KMS-11 (cell line): ENCODE measurements around the gene RNF19B.
A peak's percentile ranks its signal among the peaks of the same experiment; 100 is the strongest.

Source experiments
- H2AFZ ChIP-seq: fragments of 200-600 bp; sonication (generic); 2 replicates; pipeline ENCODE4 v1.6.1; 2016; ENCODE audit warnings: antibody characterized with exemption, mixed run types, low read depth
- H3K27ac ChIP-seq: fragments of 200-600 bp; sonication (generic); 2 replicates; pipeline ENCODE4 v1.6.1; 2016; ENCODE audit warnings: mild to moderate bottlenecking, mixed run types
- H3K27me3 ChIP-seq: fragments of 200-600 bp; sonication (generic); 2 replicates; pipeline ENCODE4 v1.6.1; 2017; ENCODE audit warnings: mild to moderate bottlenecking, low read depth, mixed run types, moderate library complexity; ENCODE audit not compliant: insufficient read depth
- H3K36me3 ChIP-seq: fragments of 200-600 bp; sonication (generic); 2 replicates; pipeline ENCODE4 v1.6.1; 2017; ENCODE audit warnings: mild to moderate bottlenecking, mixed run types; ENCODE audit not compliant: insufficient read depth
- H3K4me1 ChIP-seq: fragments of 200-600 bp; sonication (generic); 2 replicates; pipeline ENCODE4 v1.6.1; 2016; ENCODE audit warnings: mild to moderate bottlenecking, low read depth, mixed run types; ENCODE audit not compliant: poor library complexity, severe bottlenecking
- H3K4me2 ChIP-seq: fragments of 200-600 bp; sonication (generic); 2 replicates; pipeline ENCODE4 v1.7.0; 2016; ENCODE audit warnings: mild to moderate bottlenecking, mixed run types
- H3K4me3 ChIP-seq: fragments of 200-600 bp; sonication (generic); IDR thresholded peaks from 2 replicates; pipeline ENCODE4 v1.6.1; 2017; ENCODE audit warnings: low read depth, low read length, mixed read lengths; ENCODE audit not compliant: insufficient read depth
- H3K79me2 ChIP-seq: fragments of 200-600 bp; sonication (generic); 2 replicates; pipeline ENCODE4 v1.6.1; 2016; ENCODE audit warnings: low read depth, mixed run types; ENCODE audit not compliant: insufficient read depth
- H3K9ac ChIP-seq: fragments of 200-600 bp; sonication (generic); 2 replicates; pipeline ENCODE4 v1.6.1; 2016; ENCODE audit warnings: mild to moderate bottlenecking, mixed run types
- H4K20me1 ChIP-seq: fragments of 200-600 bp; sonication (generic); 2 replicates; pipeline ENCODE4 v1.6.1; 2016; ENCODE audit warnings: mild to moderate bottlenecking, mixed run types; ENCODE audit not compliant: insufficient read depth
- TF ChIP-seq, protein P1 (sequence below): fragments of 200-600 bp; sonication (generic); conservative IDR thresholded peaks from 2 replicates; pipeline ENCODE4 v1.6.1; 2017; ENCODE audit warnings: low read depth, mild to moderate bottlenecking, antibody characterized with exemption, low read length, moderate library complexity, mixed read lengths

Gene RNF19B

DNA sequence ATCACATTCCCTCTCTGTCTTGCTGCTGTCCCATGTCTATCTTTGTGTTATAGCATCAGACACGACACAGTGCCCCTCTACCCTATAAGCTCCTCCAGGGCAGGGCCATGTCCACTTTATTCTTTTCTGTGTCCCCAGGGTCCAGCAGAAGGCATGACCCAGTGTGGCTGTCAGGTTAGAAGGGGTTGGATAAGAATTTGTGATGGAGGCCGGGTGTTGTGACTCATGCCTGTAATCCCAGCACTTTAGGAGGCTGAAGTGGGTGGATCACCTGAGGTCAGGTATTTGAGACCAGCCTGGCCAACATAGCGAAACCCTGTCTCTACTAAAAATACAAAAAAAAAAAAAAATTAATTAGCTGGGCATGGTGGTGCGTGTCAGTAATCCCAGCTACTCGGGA is 26.3 kb upstream of the RNF19B start:
- Histone ChIP-seq H3K4me1 (peaks cover 98% of the 10 kb centered on the region), H3K9ac (no peak overlapping the region; the same call in 1 of the 2 replicates), H2AFZ (no peak overlapping the region), H3K79me2 (no peaks in the 10 kb centered on the region), H3K36me3 (no peaks in the 10 kb centered on the region), H4K20me1 (no peaks in the 10 kb centered on the region), H3K27me3 (no peaks in the 10 kb centered on the region), H3K27ac (peak overlapping the region; percentile 52), H3K4me3 (no peak overlapping the region), H3K4me2 (peak overlapping the region; percentile 54)
- TF ChIP-seq, protein P1, sequence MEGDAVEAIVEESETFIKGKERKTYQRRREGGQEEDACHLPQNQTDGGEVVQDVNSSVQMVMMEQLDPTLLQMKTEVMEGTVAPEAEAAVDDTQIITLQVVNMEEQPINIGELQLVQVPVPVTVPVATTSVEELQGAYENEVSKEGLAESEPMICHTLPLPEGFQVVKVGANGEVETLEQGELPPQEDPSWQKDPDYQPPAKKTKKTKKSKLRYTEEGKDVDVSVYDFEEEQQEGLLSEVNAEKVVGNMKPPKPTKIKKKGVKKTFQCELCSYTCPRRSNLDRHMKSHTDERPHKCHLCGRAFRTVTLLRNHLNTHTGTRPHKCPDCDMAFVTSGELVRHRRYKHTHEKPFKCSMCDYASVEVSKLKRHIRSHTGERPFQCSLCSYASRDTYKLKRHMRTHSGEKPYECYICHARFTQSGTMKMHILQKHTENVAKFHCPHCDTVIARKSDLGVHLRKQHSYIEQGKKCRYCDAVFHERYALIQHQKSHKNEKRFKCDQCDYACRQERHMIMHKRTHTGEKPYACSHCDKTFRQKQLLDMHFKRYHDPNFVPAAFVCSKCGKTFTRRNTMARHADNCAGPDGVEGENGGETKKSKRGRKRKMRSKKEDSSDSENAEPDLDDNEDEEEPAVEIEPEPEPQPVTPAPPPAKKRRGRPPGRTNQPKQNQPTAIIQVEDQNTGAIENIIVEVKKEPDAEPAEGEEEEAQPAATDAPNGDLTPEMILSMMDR, result no peak

DNA sequence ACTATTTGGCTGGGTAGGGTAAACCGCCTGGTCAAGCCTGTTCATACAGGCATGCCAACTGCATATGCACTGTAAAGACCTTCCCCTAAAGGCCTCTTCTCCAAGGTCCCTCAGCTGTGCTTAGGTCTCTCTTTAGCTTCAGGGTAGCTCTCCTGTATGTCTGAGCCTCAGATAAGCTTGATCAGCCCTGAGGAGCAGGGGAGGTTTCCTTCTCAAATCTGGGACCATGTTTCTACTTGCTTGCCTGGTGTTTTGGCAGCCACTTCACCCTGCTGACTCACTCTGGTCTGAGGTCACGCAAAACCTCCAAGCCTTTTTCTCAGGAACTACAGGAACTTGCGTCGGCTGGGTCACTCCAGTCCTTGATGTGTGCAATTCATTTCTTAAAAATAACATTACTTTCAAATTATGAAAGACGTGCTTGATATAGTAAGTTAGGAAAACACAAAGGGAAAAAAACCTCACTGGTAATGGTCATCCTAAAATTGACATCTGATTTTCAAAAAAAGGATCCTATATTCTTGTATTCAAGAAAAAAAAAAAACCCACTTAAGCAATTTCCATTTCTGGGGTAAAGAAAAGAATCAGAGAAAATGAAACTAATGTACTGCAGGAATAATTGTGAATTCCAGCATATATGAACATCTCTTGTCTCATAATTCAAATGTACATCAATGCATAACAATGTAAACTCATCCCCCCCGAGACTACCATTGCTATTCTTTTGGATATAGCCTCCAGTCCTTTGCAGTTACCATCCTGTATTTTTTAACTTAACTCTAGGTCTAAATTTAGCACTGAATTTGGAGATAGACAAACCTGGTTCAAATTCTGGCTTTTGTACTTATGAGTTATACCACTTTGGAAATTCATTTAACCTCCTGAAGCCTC is 24.8 kb upstream of the RNF19B start:
- H3K4me2 ChIP-seq, result peak overlapping the region; percentile 69
- H3K79me2 ChIP-seq, result no peaks in the 10 kb centered on the region
- no peaks in the 10 kb centered on the region for H3K27me3 ChIP-seq
- H3K4me1 ChIP-seq, result peaks cover 98% of the 10 kb centered on the region
- H3K27ac ChIP-seq, result peak overlapping the region; percentile 62
- H2AFZ ChIP-seq, result peak overlapping the region; percentile 38; the same call in 1 of the 2 replicates
- TF ChIP-seq, protein P1, result no peak
- peak overlapping the region; percentile 28; the same call in 1 of the 2 replicates for H3K9ac ChIP-seq
- no peaks in the 10 kb centered on the region for H3K36me3 ChIP-seq
- no peaks in the 10 kb centered on the region for H4K20me1 ChIP-seq
- H3K4me3 ChIP-seq, result no peak overlapping the region

DNA sequence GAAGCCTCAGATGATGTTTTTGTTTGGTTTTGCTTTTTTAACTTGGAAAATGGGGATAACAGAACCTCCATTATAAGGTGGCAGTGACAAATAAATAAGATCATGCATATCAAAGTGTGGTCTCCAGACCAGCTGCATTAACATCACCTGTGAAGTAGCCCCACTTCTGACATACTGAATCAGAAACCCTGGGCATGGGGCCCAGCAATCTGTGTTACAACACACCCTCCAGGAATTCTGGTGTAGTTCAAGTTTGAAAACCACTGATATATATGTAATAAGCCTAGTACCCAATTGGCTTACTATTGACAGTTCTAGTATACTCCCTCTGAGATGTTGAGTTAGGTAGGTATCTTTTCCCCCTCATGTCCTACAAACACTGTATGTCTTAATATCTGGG is 24.1 kb upstream of the RNF19B start:
- Histone ChIP-seq H3K36me3 (no peaks in the 10 kb centered on the region), H4K20me1 (no peaks in the 10 kb centered on the region), H3K9ac (peak overlapping the region; percentile 28; the same call in 1 of the 2 replicates), H3K4me2 (peak overlapping the region; percentile 69), H3K27me3 (no peaks in the 10 kb centered on the region), H3K4me3 (no peak overlapping the region), H3K27ac (peak overlapping the region; percentile 62), H3K4me1 (peaks cover 98% of the 10 kb centered on the region), H2AFZ (peak overlapping the region; percentile 38; the same call in 1 of the 2 replicates), H3K79me2 (no peaks in the 10 kb centered on the region)
- TF ChIP-seq, protein P1, result no peak

DNA sequence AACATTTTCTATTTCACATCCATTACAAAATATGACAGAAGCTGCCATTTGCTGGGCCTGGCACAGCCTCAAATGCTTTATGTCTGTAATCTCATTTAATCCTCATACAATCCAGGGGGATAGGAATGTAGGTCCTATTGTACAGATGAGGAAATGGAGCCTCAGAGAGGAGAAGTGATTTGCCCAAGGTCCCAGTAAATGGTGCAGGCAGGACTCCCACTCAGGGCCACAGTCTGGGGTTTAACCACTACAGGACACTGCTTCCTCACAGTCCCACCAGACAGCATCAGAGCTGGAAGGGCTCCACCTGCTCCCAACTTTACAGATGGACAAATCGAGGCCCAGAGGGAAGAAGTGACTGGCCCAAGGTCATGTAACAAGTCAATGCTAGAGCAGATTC is 20.6 kb upstream of the RNF19B start:
- Histone ChIP-seq H4K20me1 (no peaks in the 10 kb centered on the region), H3K9ac (peak overlapping the region; percentile 55; the same call in 1 of the 2 replicates), H3K36me3 (no peaks in the 10 kb centered on the region), H3K4me1 (peaks cover 99% of the 10 kb centered on the region), H2AFZ (no peak overlapping the region), H3K27me3 (no peaks in the 10 kb centered on the region), H3K27ac (peak overlapping the region; percentile 76), H3K4me2 (peak overlapping the region; percentile 76; the same call in 1 of the 2 replicates), H3K79me2 (no peaks in the 10 kb centered on the region), H3K4me3 (no peak overlapping the region)
- TF ChIP-seq, protein P1, result no peak
